OCI-LY3 (cell line): Measurements from ENCODE around the gene AKR1B1.
A peak's percentile ranks its signal among the peaks of the same experiment; 100 is the strongest.

Source experiments
- H2AFZ ChIP-seq: fragments of 200-600, 300-600 bp; shearing (Covaris generic); 2 replicates; pipeline ENCODE4 v1.6.0; 2014; ENCODE audit warnings: antibody characterized with exemption, low read depth, low read length
- H3K27ac ChIP-seq: fragments of 200-600, 300-600 bp; sonication (generic); 2 replicates; pipeline ENCODE4 v1.5.1; 2014; ENCODE audit warnings: mild to moderate bottlenecking, low read length, moderate library complexity, mixed read lengths
- H3K27me3 ChIP-seq: fragments of 200-600, 300-600 bp; sonication (generic); 2 replicates; pipeline ENCODE4 v1.6.1; 2014; ENCODE audit warnings: low read depth, low read length, mixed read lengths
- H3K36me3 ChIP-seq: fragments of 200-600, 300-600 bp; sonication (generic); replicated peaks from 2 replicates; pipeline ENCODE3; 2014; ENCODE audit warnings: low read depth, low read length, mixed read lengths
- H3K4me1 ChIP-seq: fragments of 300-600, 200-600 bp; sonication (generic); 2 replicates; pipeline ENCODE4 v1.6.1; 2014; ENCODE audit warnings: low read length, mixed read lengths
- H3K4me2 ChIP-seq: fragments of 200-600, 300-600 bp; sonication (generic); 2 replicates; pipeline ENCODE4 v1.6.1; 2014; ENCODE audit warnings: low read length, mixed read lengths
- H3K4me3 ChIP-seq: fragments of 300-600, 200-600 bp; sonication (generic); 2 replicates; pipeline ENCODE4 v1.5.1; 2014; ENCODE audit warnings: antibody characterized with exemption, mild to moderate bottlenecking, low read length, moderate library complexity
- H3K79me2 ChIP-seq: fragments of 300-600, 200-600 bp; shearing (Covaris generic); 2 replicates; pipeline ENCODE4 v1.6.1; 2014; ENCODE audit warnings: mild to moderate bottlenecking, low read length, mixed read lengths
- H3K9ac ChIP-seq: fragments of 300-600, 200-600 bp; shearing (Covaris generic); 2 replicates; pipeline ENCODE4 v1.6.0; 2014; ENCODE audit warnings: mild to moderate bottlenecking, low read length, moderate library complexity
- H3K9me3 ChIP-seq: fragments of 200-600, 300-600 bp; shearing (Covaris generic); 2 replicates; pipeline ENCODE4 v1.6.1; 2014; ENCODE audit warnings: low read length, mixed read lengths; ENCODE audit not compliant: insufficient read depth
- H4K20me1 ChIP-seq: fragments of 200-600, 300-600 bp; sonication (generic); 2 replicates; pipeline ENCODE4 v1.6.1; 2016; ENCODE audit warnings: low read length, mixed read lengths; ENCODE audit not compliant: insufficient read depth
- EZH2phosphoT487 ChIP-seq: fragments of 200-600 bp; shearing (Covaris generic); IDR thresholded peaks from 2 replicates; pipeline ENCODE4 v1.6.1; 2018; ENCODE audit warnings: antibody characterized with exemption, mixed run types, low read depth
- TF ChIP-seq, protein P1 (sequence below): fragments of 200-600, 300-600 bp; sonication (generic); IDR thresholded peaks from 2 replicates; pipeline ENCODE4 v1.5.1; 2014; ENCODE audit warnings: antibody characterized with exemption, low read length, low read depth

Gene AKR1B1

DNA sequence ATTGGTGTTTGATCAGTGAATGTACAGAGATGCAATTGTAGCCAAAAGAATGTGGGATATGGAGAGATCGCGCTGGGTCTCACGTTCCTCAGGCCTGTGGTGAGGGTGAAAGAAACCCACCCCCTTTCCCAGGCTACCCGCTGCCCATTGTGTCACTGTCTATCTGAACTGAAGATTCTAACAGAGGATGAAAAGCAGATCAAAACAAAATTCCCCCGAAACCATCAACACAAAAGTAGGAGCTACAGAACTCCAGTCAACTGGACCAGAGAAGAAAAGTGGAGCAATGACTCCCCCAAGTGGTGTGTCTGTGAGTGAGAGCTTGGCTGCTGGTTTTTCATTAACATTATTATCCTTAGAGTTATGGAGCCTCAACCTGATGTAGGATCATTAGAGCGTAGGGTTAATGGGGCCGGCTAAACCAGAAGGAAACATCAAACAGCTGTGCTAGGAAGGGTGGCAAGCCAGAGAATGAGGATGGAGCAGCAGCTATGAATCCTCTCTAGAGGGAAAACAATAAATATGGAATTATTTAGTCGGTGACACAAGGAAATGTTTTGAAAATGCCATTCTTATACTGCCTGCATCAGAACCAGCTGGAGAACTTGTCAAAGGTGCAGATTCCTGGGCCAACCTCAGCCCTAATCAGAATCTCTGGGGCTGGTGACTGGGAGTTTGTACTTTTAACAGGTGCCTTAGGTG is 38.3 kb downstream of the AKR1B1 start:
- no peak overlapping the region for H3K4me3 ChIP-seq
- H3K9me3 ChIP-seq, result no peaks in the 10 kb centered on the region
- peaks cover 6% of the 10 kb centered on the region; the same call in 1 of the 2 replicates for H3K4me1 ChIP-seq
- H4K20me1 ChIP-seq, result no peaks in the 10 kb centered on the region
- no peak overlapping the region for H3K27ac ChIP-seq
- no peak for TF ChIP-seq EZH2phosphoT487
- TF ChIP-seq, protein P1, sequence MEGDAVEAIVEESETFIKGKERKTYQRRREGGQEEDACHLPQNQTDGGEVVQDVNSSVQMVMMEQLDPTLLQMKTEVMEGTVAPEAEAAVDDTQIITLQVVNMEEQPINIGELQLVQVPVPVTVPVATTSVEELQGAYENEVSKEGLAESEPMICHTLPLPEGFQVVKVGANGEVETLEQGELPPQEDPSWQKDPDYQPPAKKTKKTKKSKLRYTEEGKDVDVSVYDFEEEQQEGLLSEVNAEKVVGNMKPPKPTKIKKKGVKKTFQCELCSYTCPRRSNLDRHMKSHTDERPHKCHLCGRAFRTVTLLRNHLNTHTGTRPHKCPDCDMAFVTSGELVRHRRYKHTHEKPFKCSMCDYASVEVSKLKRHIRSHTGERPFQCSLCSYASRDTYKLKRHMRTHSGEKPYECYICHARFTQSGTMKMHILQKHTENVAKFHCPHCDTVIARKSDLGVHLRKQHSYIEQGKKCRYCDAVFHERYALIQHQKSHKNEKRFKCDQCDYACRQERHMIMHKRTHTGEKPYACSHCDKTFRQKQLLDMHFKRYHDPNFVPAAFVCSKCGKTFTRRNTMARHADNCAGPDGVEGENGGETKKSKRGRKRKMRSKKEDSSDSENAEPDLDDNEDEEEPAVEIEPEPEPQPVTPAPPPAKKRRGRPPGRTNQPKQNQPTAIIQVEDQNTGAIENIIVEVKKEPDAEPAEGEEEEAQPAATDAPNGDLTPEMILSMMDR, result peak; percentile 94
- no peak overlapping the region for H3K9ac ChIP-seq
- 0 out of 2 replicates have a peak, but pooled peaks cover 4% of the 10 kb centered on the region for H3K27me3 ChIP-seq
- no peak overlapping the region for H2AFZ ChIP-seq
- no peaks in the 10 kb centered on the region for H3K36me3 ChIP-seq
- H3K4me2 ChIP-seq, result peak overlapping the region; percentile 33
- no peaks in the 10 kb centered on the region for H3K79me2 ChIP-seq

DNA sequence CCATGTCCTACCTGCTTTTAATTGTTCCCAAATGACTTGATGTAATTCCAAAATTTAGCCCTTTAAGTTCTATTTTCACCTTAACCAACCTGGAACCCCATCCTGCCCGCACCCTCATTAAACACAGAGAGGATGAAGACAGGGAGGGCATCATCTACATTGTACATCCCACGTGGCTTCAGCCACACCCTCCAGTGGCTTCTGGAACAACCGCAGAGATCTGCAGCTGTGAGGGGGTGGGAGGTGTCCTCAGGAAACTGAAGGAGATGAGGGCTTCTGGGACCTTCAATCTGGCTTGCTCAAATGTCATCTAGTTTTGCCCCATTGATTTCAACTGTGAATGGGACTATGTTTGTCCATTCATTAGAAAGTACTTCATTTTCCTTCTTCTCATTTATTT is 39.0 kb downstream of the AKR1B1 start:
- H2AFZ ChIP-seq, result no peak overlapping the region
- H3K9ac ChIP-seq, result no peak overlapping the region
- TF ChIP-seq EZH2phosphoT487, result no peak
- TF ChIP-seq, protein P1, result no peak

DNA sequence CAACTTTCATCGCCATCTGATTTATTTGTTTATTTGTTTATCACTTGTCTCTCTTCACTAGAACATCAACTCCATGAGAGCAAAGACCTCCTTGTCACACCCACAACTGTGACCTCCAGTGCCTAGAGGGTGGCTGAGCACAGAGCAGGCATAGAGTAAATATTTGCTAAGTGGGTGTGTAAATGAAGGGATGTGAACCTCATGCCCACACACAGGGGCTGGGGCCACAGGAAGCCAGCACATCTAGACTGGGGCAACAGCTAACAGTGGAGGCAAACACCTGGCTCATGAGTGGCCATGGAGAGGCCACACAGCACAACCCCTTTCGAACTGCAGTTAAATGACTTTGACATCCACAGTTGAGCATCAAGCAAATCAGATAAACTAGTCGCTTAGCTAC is 39.8 kb downstream of the AKR1B1 start:
- H3K27ac ChIP-seq, result no peak overlapping the region
- H3K4me3 ChIP-seq, result no peak overlapping the region
- H3K36me3 ChIP-seq, result no peaks in the 10 kb centered on the region
- H3K9me3 ChIP-seq, result no peaks in the 10 kb centered on the region
- no peak overlapping the region for H3K4me2 ChIP-seq
- no peak overlapping the region for H2AFZ ChIP-seq
- 0 out of 2 replicates have a peak, but pooled peaks cover 4% of the 10 kb centered on the region for H3K27me3 ChIP-seq
- no peak for TF ChIP-seq EZH2phosphoT487
- TF ChIP-seq, protein P1, result no peak
- no peaks in the 10 kb centered on the region for H3K79me2 ChIP-seq
- H4K20me1 ChIP-seq, result no peaks in the 10 kb centered on the region
- peaks cover 6% of the 10 kb centered on the region; the same call in 1 of the 2 replicates for H3K4me1 ChIP-seq
- H3K9ac ChIP-seq, result no peak overlapping the region

More for the DNA sequence above, 39.0 kb downstream of the AKR1B1 start:
- H3K27ac ChIP-seq, result no peak overlapping the region
- H3K36me3 ChIP-seq, result no peaks in the 10 kb centered on the region
- no peaks in the 10 kb centered on the region for H3K79me2 ChIP-seq
- no peaks in the 10 kb centered on the region for H3K9me3 ChIP-seq
- no peaks in the 10 kb centered on the region for H4K20me1 ChIP-seq
- no peak overlapping the region for H3K4me2 ChIP-seq
- no peak overlapping the region for H3K4me3 ChIP-seq
- peaks cover 6% of the 10 kb centered on the region; the same call in 1 of the 2 replicates for H3K4me1 ChIP-seq
- H3K27me3 ChIP-seq, result 0 out of 2 replicates have a peak, but pooled peaks cover 4% of the 10 kb centered on the region

DNA sequence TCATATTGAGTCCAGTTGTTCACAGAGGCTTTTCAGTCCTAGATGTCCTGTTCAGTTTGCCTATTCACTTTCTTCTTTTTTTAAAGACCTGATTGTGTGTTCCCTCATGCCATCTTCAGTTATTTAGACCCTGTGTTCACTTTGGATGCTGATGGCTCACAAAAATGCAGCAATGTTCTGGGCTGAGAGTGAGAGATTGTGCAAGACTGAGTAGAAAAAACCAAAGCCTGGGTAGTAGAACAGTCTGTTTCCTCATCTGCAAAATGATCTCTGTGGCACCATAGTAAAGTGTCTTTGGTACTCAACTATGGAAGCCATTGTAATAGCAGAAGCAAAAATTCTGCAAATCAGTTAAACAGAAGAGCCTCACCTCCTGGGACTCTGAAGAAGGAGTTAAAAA is 43.2 kb downstream of the AKR1B1 start:
- Histone ChIP-seq H3K36me3 (no peaks in the 10 kb centered on the region), H3K27ac (no peak overlapping the region), H3K4me3 (no peak overlapping the region), H3K9me3 (no peaks in the 10 kb centered on the region), H2AFZ (no peak overlapping the region), H4K20me1 (no peaks in the 10 kb centered on the region), H3K27me3 (0 out of 2 replicates have a peak, but pooled peaks cover 4% of the 10 kb centered on the region), H3K4me1 (peaks cover 4% of the 10 kb centered on the region; the same call in 1 of the 2 replicates), H3K79me2 (no peaks in the 10 kb centered on the region), H3K9ac (no peak overlapping the region), H3K4me2 (no peak overlapping the region)
- TF ChIP-seq, protein P1, result no peak
- TF ChIP-seq EZH2phosphoT487, result no peak
